NK-92 (cell line): Measurements from ENCODE around the gene CYGB.
"Not testable (repeated sequence)": the region's sequence is repeated elsewhere in the genome, so short reads cannot be mapped to it uniquely, and the experiment has no call there.

Source experiments
- DNase-seq: peaks from one replicate; lab custom pipeline; 2025; ENCODE audit not compliant: unreplicated experiment; lab: John Stamatoyannopoulos, UW

CYGB gene

GRCh38 chr17:76538281-76538931 lies 897 bp upstream of the CYGB start:
- DNase-seq = no peak

- no peak for DNase-seq
These were observed 276 bp downstream of the CYGB start for GRCh38 chr17:76537288-76537577.

DNA sequence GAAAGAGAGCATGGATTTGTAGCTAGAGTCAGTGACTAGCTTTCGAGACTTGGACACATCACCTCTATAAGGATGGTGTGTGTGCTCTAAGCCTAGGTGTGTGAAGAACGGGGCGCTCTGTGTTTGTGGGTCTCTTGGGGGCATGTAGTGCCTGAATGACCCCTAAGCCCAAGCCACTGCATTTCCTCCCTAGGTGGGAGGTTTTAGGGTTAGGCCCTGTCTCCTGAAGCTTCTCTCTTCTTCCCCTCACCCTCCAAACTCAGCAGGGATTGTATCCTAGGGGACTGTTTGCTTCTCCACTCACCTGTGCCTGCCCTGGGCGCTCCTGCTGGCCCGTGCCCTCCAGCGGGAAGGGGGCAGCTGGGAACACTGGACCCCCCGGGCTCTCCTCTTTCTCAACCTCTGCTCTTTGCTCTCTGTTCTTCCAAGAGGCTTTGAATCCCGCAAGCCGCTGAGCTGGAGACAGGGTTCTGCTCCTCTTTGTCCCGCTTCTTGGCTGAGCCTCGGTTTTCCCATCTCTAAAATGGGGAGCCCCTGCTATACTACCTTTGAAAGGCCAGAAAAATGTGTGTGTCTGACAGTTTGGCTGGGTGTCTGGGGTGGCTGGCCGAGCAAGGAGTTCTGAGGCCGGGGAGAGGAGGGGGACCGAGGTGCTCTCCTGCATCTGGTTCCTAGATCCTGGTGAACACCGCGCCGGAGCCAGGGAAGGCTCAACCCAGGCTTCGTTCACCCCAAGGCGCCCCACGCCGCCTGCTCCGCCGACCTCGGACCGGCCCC lies 810 bp downstream of the CYGB start:
- no peak for DNase-seq

DNA sequence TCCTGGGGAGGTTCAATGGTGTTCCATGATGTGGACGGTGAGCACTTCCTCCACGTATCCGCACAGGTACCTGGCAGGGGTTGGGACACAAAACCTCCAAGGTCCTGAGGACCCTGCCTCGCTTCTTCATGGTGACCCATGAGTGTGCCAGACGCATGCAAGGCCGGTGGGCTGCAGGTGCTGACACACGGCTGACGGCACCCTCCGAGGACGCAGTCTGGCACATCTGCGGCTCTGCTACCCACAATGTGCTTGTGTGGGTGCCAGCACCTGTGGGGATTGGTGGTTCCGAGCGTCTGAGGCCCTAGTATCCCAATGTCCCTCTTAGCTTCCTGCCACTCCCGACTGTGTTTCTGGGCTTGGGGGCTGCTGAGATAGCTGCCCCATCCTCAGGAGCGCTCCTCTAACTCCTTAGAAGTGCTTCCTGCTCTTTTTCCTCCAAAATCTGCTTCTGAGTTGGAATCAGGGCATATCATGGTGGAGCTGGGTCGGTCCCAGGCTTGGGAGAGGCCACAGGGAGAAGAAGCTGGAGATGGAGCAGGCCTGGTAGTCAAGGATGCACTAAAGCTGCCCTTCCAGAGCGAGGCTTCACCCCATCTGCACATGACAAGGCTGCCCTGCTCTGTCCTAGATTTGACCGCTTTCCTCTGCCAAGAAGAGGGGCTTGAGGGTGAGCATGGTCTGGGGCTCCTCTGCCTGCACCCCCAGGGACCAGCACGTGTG lies 1.6 kb downstream of the CYGB start:
- DNase-seq = no peak

DNA sequence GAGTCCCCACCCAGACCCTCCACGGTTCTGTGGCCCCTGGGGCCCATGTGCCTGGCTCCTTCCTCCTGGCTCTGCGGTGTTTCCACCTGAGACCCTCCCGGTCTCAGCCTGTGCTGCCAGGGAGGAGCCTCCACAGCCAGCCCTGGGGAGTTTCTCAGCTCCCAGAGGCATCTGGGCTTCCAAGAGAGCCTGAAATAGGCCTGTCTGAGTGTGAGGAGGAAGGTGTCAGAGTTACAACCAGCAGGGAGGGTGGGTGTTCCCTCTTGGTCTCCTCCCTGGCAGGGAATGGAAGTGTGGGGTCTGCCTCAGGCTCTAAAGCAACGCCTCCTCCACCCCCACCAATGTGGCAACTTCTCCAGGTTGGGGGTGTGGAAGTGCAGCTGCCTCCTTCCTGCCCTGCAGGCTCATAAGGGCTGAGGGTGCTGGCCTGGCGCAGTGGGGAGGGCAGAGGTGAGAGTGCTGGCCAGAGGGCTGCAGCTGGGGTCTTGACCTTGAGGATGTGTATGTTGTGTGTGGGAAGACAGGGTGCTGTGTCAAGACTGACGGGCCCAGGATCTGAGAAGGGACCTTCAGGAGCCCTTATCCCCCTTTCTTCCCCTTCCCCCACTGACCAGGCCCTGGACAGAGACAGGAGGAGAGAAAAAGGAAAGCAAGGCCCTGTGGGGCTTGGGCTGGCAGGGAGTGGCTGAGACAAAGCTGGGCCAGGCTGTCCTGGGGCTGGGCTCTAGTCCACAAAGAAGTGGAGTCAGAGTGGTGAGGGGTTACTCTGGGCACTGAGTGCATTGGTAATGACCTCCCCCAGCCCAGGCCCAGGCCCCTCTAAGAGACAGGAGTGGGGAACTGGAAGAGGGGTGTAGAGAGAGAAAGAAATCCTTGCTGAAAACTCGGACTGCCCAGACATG lies 2.4 kb downstream of the CYGB start:
- DNase-seq = no peak

GRCh38 chr17:76533640-76534359 lies 3.7 kb downstream of the CYGB start:
- DNase-seq = not testable (repeated sequence)

DNA sequence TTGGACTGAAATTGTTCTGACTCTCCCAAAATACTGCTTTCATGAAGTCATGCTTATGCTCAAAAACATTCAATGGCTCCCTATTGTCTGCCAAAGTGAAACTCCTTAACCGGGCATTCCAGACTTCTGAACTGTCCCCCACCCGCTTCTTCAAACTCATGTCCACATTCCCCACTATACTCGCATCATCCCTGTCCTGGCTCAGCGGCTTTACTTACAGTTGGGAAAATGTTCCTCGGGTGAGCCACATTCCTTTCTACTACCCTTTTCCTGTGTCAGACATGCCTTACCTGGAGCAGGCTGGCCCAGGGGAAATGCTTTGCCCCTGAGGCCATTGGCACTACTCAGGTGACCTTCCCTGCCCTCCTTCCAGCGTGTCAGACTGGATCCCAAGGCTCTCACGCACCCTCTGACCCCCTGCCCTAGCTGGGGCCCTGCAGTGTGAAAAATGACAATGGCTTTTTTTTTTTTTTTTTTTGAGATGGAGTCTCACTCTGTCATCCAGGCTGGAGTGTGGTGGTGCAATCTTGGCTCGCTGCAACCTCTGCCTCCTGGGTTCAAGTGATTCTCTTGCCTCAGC lies 5.3 kb downstream of the CYGB start:
- DNase-seq = no peak

DNA sequence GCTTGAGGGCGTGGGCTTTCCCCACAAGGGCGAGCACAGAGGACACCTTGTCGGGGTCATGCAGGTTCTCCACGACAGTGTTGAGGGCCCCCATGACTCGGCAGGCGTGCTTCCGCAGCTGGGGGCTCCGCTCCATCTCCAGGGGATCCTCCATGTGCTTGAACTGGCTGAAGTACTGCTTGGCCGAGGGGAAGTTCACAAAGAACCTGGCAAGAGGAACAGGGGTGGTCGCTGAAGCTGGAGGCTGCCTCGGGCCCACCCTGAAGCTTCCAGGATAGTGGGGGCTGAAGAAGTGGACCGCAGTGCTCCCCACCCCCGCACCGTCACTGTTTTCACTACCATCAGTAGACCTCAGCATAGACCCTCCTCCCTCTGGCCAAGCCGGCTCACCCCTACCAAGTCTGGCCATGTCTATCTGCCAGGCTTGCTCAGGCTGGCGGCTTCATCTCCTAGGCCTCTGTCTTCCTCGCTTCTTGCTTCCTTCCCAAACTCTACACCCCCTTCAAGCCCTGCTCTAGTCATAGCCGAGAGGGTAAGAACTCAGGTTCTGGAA lies 5.9 kb downstream of the CYGB start:
- DNase-seq = no peak

GRCh38 chr17:76530811-76531485 lies 6.6 kb downstream of the CYGB start:
- DNase-seq = no peak

- no peak for DNase-seq
These were observed 7.3 kb downstream of the CYGB start for GRCh38 chr17:76530095-76530723.

GRCh38 chr17:76529224-76530094 lies 8.1 kb downstream of the CYGB start:
- DNase-seq = no peak

GRCh38 chr17:76528528-76529223 lies 8.8 kb downstream of the CYGB start:
- no peak for DNase-seq

DNA sequence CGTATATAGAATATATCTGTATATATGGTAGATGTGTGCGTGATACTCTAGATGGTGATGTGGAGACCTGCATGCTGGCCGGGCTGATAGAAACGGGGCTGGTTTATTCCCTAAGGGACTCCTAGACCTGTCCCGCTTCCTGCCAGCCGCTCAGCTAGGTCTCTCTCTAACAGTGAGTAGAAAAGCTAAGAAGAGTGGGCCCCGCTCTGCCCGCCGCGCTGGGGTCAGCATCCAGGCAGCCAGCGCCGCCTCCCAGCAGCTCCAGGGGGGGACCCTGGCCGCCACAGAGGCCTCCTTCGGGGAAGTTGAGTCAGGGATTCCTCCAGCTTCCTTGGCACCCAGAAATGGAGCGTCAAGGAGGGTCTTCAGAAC lies 9.4 kb downstream of the CYGB start:
- DNase-seq = no peak

GRCh38 chr17:76527430-76528111 lies 9.9 kb downstream of the CYGB start:
- no peak for DNase-seq

DNA sequence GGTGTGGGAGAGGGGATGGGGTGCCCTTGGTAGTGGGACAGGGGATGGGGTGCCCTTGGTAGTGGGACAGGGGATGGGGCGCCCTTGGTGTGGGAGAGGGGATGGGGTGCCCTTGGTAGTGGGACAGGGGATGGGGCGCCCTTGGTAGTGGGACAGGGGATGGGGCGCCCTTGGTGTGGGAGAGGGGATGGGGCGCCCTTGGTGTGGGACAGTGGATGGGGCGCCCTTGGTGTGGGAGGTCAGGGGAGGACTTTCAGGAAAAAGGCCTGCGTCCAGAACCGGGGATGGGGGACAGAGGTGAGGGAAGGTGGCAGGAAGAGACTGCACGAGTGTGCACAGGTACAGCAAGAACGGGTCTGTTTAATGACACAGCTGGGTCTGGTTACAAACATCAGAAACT lies 10.5 kb downstream of the CYGB start:
- not testable (repeated sequence) for DNase-seq

DNA sequence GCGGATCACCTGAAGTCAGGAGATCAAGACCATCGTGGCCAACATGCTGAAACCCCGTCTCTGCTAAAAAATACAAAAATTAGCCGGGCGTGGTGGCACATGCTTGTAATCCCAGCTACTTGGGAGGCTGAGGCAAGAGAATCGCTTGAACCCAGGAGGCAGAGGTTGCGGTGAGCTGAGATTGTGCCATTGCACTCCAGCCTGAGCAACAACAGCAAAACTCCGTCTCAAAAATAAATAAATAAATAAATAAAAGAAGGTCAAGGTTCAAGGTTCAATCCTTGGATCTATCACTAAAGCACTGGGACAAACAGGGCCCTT lies 12.0 kb downstream of the CYGB start:
- not testable (repeated sequence) for DNase-seq
